Measurements from ENCODE around the gene WBP4. TPM values are rescaled to one million over a fixed set of nuclear protein-coding genes. Genes with fewer than 3 reads are reported as not detected.
A peak's percentile ranks its signal among the peaks of the same experiment; 100 is the strongest.

Gene WBP4
- total RNA-seq, 2 experiments from 2014 or later, result 9.6 to 11.8 TPM

DNA sequence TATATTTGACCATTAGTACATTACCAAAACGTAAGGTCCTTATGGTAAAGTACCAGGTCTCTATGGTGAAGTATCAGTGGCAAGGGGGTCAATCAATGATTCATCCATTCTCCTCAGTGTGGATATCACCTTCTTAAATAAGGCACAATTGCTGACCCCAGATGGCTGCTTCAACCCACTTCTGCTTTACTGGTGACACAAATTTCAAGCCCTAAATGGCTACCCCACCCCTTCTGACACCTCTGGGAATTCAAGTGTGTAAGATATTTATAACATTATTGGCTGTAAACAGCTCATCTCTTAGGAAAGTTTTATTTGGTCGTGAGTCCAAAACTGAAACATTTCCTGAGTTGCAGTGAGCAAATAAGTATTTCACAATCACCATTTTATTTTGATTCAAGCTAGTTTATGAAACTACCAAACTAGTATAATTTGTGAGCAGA lies 7.9 kb upstream of the WBP4 start:
- Mint-ChIP-seq H3K36me3 (ENCODE audit: low read depth) (peaks cover 7% of the 10 kb centered on the region), H3K27me3 (no peaks in the 10 kb centered on the region), H3K4me3 (no peak overlapping the region), H3K9me3 (peaks cover 1% of the 10 kb centered on the region), H3K4me1 (ENCODE audit: low read depth) (peaks cover 60% of the 10 kb centered on the region), H3K27ac (no peak overlapping the region)
- ChIA-PET CTCF (interaction anchor here (0.7 to 3.9 kb wide), 38 partner anchors 9 to 218 kb away, joined by 3 to 37 read pairs (median 6); partner anchors contain the start of gene ELF1), POLR2A (interaction anchor here (1.0 to 1.1 kb wide), 2 partner anchors 75 to 131 kb away, joined by 3 to 4 read pairs; no protein-coding TSS in a partner anchor)
- no peak for ATAC-seq
- DNase-seq, result no peak
- intact Hi-C loops (cut with micrococcal nuclease), result loop anchor here (5.0 to 10.0 kb wide), 2 partner anchors 71 to 141 kb away; partner anchors contain the start of gene KBTBD7
- TF ChIP-seq, protein P1, sequence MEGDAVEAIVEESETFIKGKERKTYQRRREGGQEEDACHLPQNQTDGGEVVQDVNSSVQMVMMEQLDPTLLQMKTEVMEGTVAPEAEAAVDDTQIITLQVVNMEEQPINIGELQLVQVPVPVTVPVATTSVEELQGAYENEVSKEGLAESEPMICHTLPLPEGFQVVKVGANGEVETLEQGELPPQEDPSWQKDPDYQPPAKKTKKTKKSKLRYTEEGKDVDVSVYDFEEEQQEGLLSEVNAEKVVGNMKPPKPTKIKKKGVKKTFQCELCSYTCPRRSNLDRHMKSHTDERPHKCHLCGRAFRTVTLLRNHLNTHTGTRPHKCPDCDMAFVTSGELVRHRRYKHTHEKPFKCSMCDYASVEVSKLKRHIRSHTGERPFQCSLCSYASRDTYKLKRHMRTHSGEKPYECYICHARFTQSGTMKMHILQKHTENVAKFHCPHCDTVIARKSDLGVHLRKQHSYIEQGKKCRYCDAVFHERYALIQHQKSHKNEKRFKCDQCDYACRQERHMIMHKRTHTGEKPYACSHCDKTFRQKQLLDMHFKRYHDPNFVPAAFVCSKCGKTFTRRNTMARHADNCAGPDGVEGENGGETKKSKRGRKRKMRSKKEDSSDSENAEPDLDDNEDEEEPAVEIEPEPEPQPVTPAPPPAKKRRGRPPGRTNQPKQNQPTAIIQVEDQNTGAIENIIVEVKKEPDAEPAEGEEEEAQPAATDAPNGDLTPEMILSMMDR (IDR thresholded peaks at IDR 0.05), result no peak

DNA sequence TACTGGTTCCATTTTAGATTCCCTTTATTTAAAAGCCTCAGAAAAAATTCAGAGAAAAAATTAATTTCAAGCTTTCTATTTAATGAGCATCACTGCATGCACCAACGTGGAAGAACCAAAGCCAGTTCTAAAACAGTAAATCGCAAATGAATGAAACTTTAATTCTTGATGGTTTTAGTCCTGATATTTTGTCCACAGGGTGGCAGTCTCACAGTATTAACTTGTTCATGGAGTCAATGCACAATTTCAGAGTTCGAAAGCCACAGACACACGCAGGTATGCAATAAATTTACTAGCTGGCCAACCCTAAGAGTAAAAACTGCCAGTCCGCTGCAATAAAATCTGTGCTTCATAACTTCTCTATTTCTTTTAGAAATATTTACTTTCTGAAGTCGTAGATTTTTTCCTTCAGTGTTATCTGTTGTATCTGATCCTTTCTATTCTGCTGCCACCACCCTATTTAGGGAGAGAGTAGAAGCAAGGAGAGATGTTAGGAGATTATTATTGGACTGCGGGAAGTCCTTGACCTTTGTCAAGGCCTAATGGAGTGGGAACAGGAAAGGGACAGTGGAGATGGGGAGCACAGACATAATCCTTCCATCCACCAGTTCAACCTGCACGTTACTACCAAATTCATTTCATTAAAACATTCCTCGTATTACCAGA lies 7.0 kb upstream of the WBP4 start:
- CTCF ChIA-PET, result interaction anchor here (0.7 to 3.9 kb wide), 50 partner anchors 9 to 218 kb away, joined by 3 to 37 read pairs (median 5); partner anchors contain the start of gene ELF1
- Mint-ChIP-seq H3K9me3 (no peaks in the 10 kb centered on the region), H3K4me1 (ENCODE audit: low read depth) (peaks cover 57% of the 10 kb centered on the region), H3K36me3 (ENCODE audit: low read depth) (peaks cover 3% of the 10 kb centered on the region), H3K4me3 (peak overlapping the region; percentile 6), H3K27ac (no peak overlapping the region), H3K27me3 (no peaks in the 10 kb centered on the region)
- intact Hi-C loops (cut with micrococcal nuclease), result loop anchor here (5.0 to 10.0 kb wide), 2 partner anchors 72 to 140 kb away; partner anchors contain the start of gene KBTBD7
- POLR2A ChIA-PET, result interaction anchor here (0.7 to 1.1 kb wide), 4 partner anchors 40 to 132 kb away, joined by 3 read pairs; no protein-coding TSS in a partner anchor
- peak; percentile 54 for ATAC-seq
- DNase-seq, result peak; percentile 60
- TF ChIP-seq, protein P1 (IDR thresholded peaks at IDR 0.05), result peak; percentile 76

DNA sequence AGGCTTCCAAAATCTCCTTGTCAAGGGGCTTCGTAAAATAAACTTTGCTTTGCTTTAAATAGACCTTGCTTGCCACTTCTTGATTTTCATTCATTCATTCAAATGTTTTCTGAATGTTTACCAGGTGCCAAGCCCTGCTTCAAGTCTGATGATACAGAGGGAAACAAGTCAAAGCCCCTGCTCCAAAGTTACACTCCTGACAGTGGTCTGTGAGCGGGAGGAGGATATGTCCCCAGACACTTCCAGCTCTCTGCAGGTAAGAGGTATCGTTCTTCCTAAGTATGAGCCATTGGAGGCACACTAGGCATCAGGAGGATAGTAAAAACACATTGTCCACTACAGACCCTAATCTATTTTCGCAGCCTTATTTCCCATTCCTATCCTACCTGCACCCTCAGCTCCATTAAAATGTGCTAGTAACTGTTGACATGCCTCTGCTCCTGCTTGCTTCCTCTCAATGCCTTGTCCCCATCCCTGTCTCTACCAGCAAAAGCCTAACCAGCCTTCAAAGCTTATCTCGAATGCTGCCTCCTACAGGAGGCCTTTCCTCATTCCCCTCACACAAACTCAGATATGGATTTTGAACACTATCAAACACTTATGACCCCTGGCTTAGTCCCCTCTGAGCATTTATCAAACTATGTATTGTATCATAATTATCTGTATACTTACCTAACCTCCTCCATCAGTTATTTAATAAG lies 6.2 kb upstream of the WBP4 start:
- POLR2A ChIA-PET, result interaction anchor here (0.7 to 1.0 kb wide), 3 partner anchors 41 to 111 kb away, joined by 3 read pairs; no protein-coding TSS in a partner anchor
- peaks cover 3% of the 10 kb centered on the region for H3K36me3 Mint-ChIP-seq (ENCODE audit: low read depth)

DNA sequence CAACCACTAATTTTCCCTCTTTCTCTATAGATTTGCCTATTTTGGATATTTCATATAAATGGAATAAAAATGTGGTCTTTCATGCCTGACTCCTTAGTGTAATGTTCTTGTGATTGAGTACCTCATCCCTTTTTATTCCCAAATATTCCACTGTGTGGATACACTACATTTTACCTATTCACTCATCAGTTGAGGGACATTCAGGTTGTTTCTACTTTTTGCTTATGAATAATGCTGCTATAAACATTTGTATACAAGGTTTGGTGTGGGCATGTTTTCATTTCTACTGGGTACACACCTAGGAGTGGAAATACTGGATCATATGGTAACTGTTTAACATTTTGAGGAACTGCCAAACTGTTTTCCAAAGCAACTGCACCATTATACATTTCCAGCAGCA lies 5.1 kb upstream of the WBP4 start:
- TF ChIP-seq, protein P1 (IDR thresholded peaks at IDR 0.05), result no peak
- no peak for DNase-seq
- Mint-ChIP-seq H3K27ac (no peak overlapping the region), H3K4me3 (no peak overlapping the region), H3K27me3 (peaks cover 2% of the 10 kb centered on the region), H3K36me3 (ENCODE audit: low read depth) (peaks cover 3% of the 10 kb centered on the region), H3K9me3 (no peaks in the 10 kb centered on the region), H3K4me1 (ENCODE audit: low read depth) (peaks cover 44% of the 10 kb centered on the region)
- POLR2A ChIA-PET, result no interaction called here
- intact Hi-C loops (cut with micrococcal nuclease), result loop anchor here (10.0 kb wide), 1 partner anchor 139 kb away; the partner anchor contains the start of gene KBTBD7
- CTCF ChIA-PET, result interaction anchor here (2.5 to 3.1 kb wide), 2 partner anchors 12 to 14 kb away, joined by 5 to 12 read pairs; no protein-coding TSS in a partner anchor
- ATAC-seq, result no peak

More for the DNA sequence above, 6.2 kb upstream of the WBP4 start:
- H3K4me3 Mint-ChIP-seq, result peak overlapping the region; percentile 6
- intact Hi-C loops (cut with micrococcal nuclease), result loop anchor here (5.0 to 10.0 kb wide), 2 partner anchors 73 to 140 kb away; partner anchors contain the start of gene KBTBD7
- no peak for DNase-seq
- TF ChIP-seq, protein P1 (IDR thresholded peaks at IDR 0.05), result peak; percentile 55
- H3K27ac Mint-ChIP-seq, result no peak overlapping the region
- H3K4me1 Mint-ChIP-seq (ENCODE audit: low read depth), result peaks cover 51% of the 10 kb centered on the region
- no peaks in the 10 kb centered on the region for H3K27me3 Mint-ChIP-seq
- no peaks in the 10 kb centered on the region for H3K9me3 Mint-ChIP-seq
- ATAC-seq, result no peak
- CTCF ChIA-PET, result interaction anchor here (0.7 to 3.9 kb wide), 39 partner anchors 9 to 217 kb away, joined by 3 to 37 read pairs (median 6); partner anchors contain the start of gene ELF1

Data from activated CD8-positive, alpha-beta T cell treated with anti-CD3 and anti-CD28 coated beads for 36 hours (primary cell).